SU-DHL-6 (cell line): ENCODE results near the gene PRSS2.
"Not testable (repeated sequence)": the region's sequence is repeated elsewhere in the genome, so short reads cannot be mapped to it uniquely, and the experiment has no call there.

Source experiments
- H2AFZ ChIP-seq: fragments of 200-600 bp; sonication (generic); 2 replicates; pipeline ENCODE4 v1.6.1; 2014; ENCODE audit warnings: low read depth, mild to moderate bottlenecking, moderate library complexity, mixed read lengths, antibody characterized with exemption, low read length; ENCODE audit not compliant: severe bottlenecking
- H3F3A ChIP-seq: fragments of 200-600 bp; shearing (Covaris generic); 2 replicates; pipeline ENCODE4 v1.6.0; 2016; ENCODE audit warnings: antibody characterized with exemption, mild to moderate bottlenecking; ENCODE audit not compliant: insufficient read depth
- H3K27ac ChIP-seq: fragments of 200-600 bp; sonication (generic); 2 replicates; pipeline ENCODE4 v1.5.1; 2016; ENCODE audit warnings: low read depth, mild to moderate bottlenecking, low read length, moderate library complexity, mixed read lengths
- H3K27me3 ChIP-seq: fragments of 200-600 bp; sonication (generic), shearing (Covaris generic); 2 replicates; pipeline ENCODE4 v1.6.0; 2014; ENCODE audit warnings: mild to moderate bottlenecking, low read length
- H3K36me3 ChIP-seq: fragments of 200-600 bp; sonication (generic); 2 replicates; pipeline ENCODE4 v1.6.1; 2014; ENCODE audit warnings: mild to moderate bottlenecking, low read length, mixed read lengths
- H3K4me2 ChIP-seq: fragments of 300-600, 200-600 bp; shearing (Covaris generic), sonication (generic); 2 replicates; pipeline ENCODE4 v1.6.0; 2014; ENCODE audit warnings: low read length, low read depth, mild to moderate bottlenecking; ENCODE audit not compliant: poor library complexity, severe bottlenecking
- H3K4me3 ChIP-seq: fragments of 200-600 bp; sonication (generic); 2 replicates; pipeline ENCODE4 v1.5.1; 2014; ENCODE audit warnings: antibody characterized with exemption, low read length, mild to moderate bottlenecking, mixed read lengths; ENCODE audit not compliant: insufficient read depth, poor library complexity, severe bottlenecking
- H3K79me2 ChIP-seq: fragments of 200-600 bp; sonication (generic); 2 replicates; pipeline ENCODE4 v1.6.1; 2014; ENCODE audit warnings: mild to moderate bottlenecking, low read length, moderate library complexity; ENCODE audit not compliant: insufficient read depth
- H3K9ac ChIP-seq: fragments of 200-600 bp; sonication (generic); 2 replicates; pipeline ENCODE4 v1.7.0; 2014; ENCODE audit warnings: mild to moderate bottlenecking, low read length
- H3K9me2 ChIP-seq: fragments of 200-600 bp; sonication (generic); replicated peaks from 2 replicates; pipeline ENCODE4 v1.6.1; 2014; ENCODE audit warnings: low read length; ENCODE audit not compliant: insufficient read depth
- H3K9me3 ChIP-seq: fragments of 200-600 bp; sonication (generic); 2 replicates; pipeline ENCODE4 v1.6.1; 2014; ENCODE audit warnings: low read length, mixed read lengths; ENCODE audit not compliant: insufficient read depth
- H4K20me1 ChIP-seq: fragments of 200-600 bp; sonication (generic); 2 replicates; pipeline ENCODE4 v1.6.1; 2014; ENCODE audit warnings: low read depth, mild to moderate bottlenecking, antibody characterized with exemption, low read length, moderate library complexity, mixed read lengths
- EZH2phosphoT487 ChIP-seq: fragments of 200-600 bp; sonication (generic), shearing (Covaris generic); conservative IDR thresholded peaks from 2 replicates; pipeline ENCODE4 v1.6.1; 2018; ENCODE audit warnings: mild to moderate bottlenecking, antibody characterized with exemption, low read length, moderate library complexity, mixed read lengths
- TF ChIP-seq, protein P1 (sequence below): fragments of 200-600 bp; sonication (generic); IDR thresholded peaks from one replicate; pipeline ENCODE4 v1.5.1; 2017; ENCODE audit warnings: antibody characterized with exemption, mild to moderate bottlenecking, low read length, moderate library complexity; ENCODE audit not compliant: insufficient read depth, poor library complexity, severe bottlenecking

Gene PRSS2

DNA sequence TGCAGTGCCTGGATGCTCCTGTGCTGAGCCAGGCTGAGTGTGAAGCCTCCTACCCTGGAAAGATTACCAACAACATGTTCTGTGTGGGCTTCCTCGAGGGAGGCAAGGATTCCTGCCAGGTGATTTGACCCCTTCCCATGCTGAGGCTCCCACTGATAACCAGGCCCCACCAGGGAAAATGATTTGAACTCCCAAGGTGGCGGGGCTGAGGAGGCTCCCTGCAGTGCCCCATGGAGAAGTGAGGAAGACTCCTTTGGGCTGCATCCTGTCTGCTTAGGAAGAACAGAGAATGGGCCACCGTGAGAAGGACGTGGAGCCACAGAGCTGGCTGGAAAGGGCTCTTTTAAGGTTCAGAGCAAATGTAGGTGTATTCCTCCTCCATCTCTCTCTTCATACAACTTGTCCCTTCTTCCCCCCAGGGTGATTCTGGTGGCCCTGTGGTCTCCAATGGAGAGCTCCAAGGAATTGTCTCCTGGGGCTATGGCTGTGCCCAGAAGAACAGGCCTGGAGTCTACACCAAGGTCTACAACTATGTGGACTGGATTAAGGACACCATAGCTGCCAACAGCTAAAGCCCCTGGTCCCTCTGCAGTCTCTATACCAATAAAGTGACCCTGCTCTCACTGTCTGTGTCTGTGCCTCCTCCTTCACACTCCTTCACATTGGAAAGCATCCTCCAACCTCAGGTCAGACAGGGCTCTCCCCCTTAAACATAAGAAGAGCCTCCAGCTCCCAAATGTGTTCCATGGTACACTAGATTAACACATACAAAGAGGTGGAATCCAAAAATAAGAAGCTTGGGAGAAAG, 3.4 kb downstream of the PRSS2 start:
- Histone ChIP-seq H3K4me3 (no peak overlapping the region), H3K9me2 (no peaks in the 10 kb centered on the region), H3K36me3 (no peaks in the 10 kb centered on the region), H3F3A (no peaks in the 10 kb centered on the region), H2AFZ (no peak overlapping the region), H3K9ac (no peak overlapping the region), H3K4me2 (no peak overlapping the region), H3K9me3 (no peaks in the 10 kb centered on the region), H3K79me2 (no peaks in the 10 kb centered on the region), H3K27ac (no peak overlapping the region), H3K27me3 (no peaks in the 10 kb centered on the region), H4K20me1 (no peaks in the 10 kb centered on the region)
- TF ChIP-seq EZH2phosphoT487, result no peak
- TF ChIP-seq, protein P1, sequence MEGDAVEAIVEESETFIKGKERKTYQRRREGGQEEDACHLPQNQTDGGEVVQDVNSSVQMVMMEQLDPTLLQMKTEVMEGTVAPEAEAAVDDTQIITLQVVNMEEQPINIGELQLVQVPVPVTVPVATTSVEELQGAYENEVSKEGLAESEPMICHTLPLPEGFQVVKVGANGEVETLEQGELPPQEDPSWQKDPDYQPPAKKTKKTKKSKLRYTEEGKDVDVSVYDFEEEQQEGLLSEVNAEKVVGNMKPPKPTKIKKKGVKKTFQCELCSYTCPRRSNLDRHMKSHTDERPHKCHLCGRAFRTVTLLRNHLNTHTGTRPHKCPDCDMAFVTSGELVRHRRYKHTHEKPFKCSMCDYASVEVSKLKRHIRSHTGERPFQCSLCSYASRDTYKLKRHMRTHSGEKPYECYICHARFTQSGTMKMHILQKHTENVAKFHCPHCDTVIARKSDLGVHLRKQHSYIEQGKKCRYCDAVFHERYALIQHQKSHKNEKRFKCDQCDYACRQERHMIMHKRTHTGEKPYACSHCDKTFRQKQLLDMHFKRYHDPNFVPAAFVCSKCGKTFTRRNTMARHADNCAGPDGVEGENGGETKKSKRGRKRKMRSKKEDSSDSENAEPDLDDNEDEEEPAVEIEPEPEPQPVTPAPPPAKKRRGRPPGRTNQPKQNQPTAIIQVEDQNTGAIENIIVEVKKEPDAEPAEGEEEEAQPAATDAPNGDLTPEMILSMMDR, result no peak

DNA sequence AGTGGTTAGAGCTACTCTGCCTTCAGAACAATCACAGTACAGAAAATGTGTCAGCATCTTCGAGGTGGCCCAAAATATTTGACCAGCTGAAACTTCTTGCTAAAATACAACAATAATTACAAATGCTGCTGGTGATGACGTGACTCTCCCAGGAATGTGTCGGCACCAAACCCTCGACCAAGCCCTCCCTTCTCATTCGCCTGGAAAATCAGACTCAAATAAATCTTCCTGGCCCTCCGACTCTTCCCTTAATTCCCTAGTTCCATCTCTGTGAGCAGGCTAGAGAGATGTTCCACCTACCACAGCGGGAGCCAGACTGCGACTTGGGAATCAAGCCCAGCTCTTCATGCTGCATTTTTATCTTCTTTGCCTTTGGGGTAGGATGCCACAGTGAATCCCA, 4.1 kb downstream of the PRSS2 start:
- Histone ChIP-seq H3F3A (no peaks in the 10 kb centered on the region), H2AFZ (no peak overlapping the region), H3K36me3 (no peaks in the 10 kb centered on the region), H3K79me2 (no peaks in the 10 kb centered on the region), H3K27me3 (no peaks in the 10 kb centered on the region), H3K9me2 (no peaks in the 10 kb centered on the region), H4K20me1 (no peaks in the 10 kb centered on the region), H3K4me3 (no peak overlapping the region), H3K9ac (no peak overlapping the region), H3K9me3 (no peaks in the 10 kb centered on the region), H3K4me2 (no peak overlapping the region), H3K27ac (no peak overlapping the region)
- TF ChIP-seq, protein P1, result no peak
- no peak for TF ChIP-seq EZH2phosphoT487

GRCh38 chr7:142775351-142776115, 4.8 kb downstream of the PRSS2 start:
- H3K79me2 ChIP-seq, H3K9ac ChIP-seq: not testable (repeated sequence)

DNA sequence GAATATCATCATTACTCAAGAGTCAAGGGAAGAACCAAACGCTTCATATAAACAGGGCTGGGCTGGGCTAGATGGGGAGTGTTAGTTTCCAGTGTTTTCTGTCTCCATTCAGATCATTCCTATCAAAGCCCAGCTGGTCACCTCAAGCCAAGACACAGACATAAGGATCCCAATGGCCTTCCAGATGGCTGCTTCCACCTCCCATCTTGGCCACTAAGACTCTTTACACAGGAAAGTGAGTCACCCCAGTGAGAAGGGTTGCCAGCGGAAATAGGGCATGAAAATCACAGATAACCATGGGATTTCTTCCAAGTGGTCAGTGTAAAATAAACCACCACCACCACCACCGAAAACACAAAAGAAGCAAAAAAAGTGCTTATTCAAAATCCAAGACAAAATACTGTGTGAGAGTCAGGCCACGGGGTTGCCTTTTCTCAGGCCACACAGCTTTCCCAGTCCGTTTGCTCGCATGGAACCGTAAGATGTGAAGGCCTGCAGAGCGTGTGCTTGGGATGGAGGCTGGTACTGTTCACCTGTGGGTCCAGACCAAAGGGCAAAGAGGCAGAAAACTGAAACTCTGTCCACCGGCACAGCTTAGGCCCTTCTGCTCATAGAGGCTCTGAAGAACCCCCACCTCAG, 5.6 kb downstream of the PRSS2 start:
- no peak overlapping the region for H3K27ac ChIP-seq
- H3K9me3 ChIP-seq, result no peaks in the 10 kb centered on the region
- no peak overlapping the region for H2AFZ ChIP-seq
- no peaks in the 10 kb centered on the region for H3F3A ChIP-seq
- TF ChIP-seq EZH2phosphoT487, result no peak
- TF ChIP-seq, protein P1, result no peak
- H3K9me2 ChIP-seq, result no peaks in the 10 kb centered on the region
- H3K36me3 ChIP-seq, result no peaks in the 10 kb centered on the region
- H3K27me3 ChIP-seq, result no peaks in the 10 kb centered on the region
- H3K9ac ChIP-seq, result no peak overlapping the region
- no peak overlapping the region for H3K4me3 ChIP-seq
- H4K20me1 ChIP-seq, result no peaks in the 10 kb centered on the region
- H3K79me2 ChIP-seq, result no peaks in the 10 kb centered on the region
- no peak overlapping the region for H3K4me2 ChIP-seq

More at GRCh38 chr7:142775351-142776115, 4.8 kb downstream of the PRSS2 start:
- not testable (repeated sequence) for H3K27ac ChIP-seq, H3K27me3 ChIP-seq, H2AFZ ChIP-seq, H3K36me3 ChIP-seq, H3K9me2 ChIP-seq, H4K20me1 ChIP-seq, H3K4me2 ChIP-seq, H3K9me3 ChIP-seq, H3K4me3 ChIP-seq, H3F3A ChIP-seq

DNA sequence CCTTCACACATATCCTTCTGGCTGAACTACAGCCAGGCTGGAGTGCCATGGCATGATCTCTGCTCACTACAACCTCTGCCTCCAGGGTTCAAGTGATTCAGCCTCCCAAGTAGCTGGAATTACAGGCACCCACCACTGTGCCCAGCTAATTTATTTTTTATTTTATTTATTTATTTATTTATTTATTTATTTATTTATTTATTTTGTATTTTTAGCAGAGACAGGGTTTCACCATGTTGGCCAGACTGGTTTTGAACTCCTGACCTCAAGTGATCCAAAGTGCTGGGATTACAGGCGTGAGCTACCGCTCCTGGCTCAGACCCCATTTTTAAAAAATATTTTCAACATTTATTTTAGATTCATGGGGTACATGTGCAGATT, 6.1 kb downstream of the PRSS2 start:
- H3K9me2 ChIP-seq, H3K27ac ChIP-seq, H3K27me3 ChIP-seq, H3K9me3 ChIP-seq, H3F3A ChIP-seq, H3K36me3 ChIP-seq, H3K9ac ChIP-seq, H3K4me2 ChIP-seq, H3K4me3 ChIP-seq, H3K79me2 ChIP-seq, H4K20me1 ChIP-seq, H2AFZ ChIP-seq: not testable (repeated sequence)
